Large intestine (tissue), 3 donors: ENCODE data around the gene POU3F3. TPM values are rescaled to one million over a fixed set of nuclear protein-coding genes. Genes with fewer than 3 reads are reported as not detected.

Experiments
- DNase-seq, 2 donors: peaks; one replicate each; pipeline versions ENCODE4 v3.0.0 to v3.0.0-alpha.2; 2013
- H3K27ac ChIP-seq: one replicate; pipeline ENCODE4 v1.5.1; 2013; ENCODE audit warnings: low read length
- H3K27me3 ChIP-seq: 2 replicates; pipeline ENCODE4 v1.6.1; 2013; ENCODE audit warnings: low read length; ENCODE audit not compliant: control insufficient read depth, insufficient read depth
- H3K36me3 ChIP-seq: 2 replicates; pipeline ENCODE4 v1.6.1; 2013; ENCODE audit warnings: low read length; ENCODE audit not compliant: control insufficient read depth, insufficient read depth
- H3K4me1 ChIP-seq: one replicate; pipeline ENCODE4 v1.6.1; 2013; ENCODE audit warnings: low read length; ENCODE audit not compliant: control insufficient read depth, insufficient read depth
- H3K4me3 ChIP-seq: one replicate; pipeline ENCODE4 v1.5.1; 2013; ENCODE audit warnings: low read length
- H3K9me3 ChIP-seq: one replicate; pipeline ENCODE4 v1.6.1; 2013; ENCODE audit warnings: mild to moderate bottlenecking, low read depth, low read length, moderate library complexity; ENCODE audit not compliant: control insufficient read depth
- WGBS: methylation state at CpG from one replicate; pipeline ENCODE4 v1.1.5; 2013; ENCODE audit warnings: low lambda C conversion rate; ENCODE audit not compliant: insufficient coverage; 5-methylcytosine and 5-hydroxymethylcytosine counted together
- polyA plus RNA-seq: library from polyadenylated mRNA; unstranded; fragments of 120-200 nt; gene quantifications from one replicate; pipeline ENCODE4 v1.2.1, GENCODE V29; 2013

Gene POU3F3
- polyA plus RNA-seq, 1 donor, result not detected

GRCh38 chr2:104834431-104835153 is 19.3 kb upstream of the POU3F3 start:
- Histone ChIP-seq H3K4me3 (no peak overlapping the region), H3K9me3 (no peaks in the 10 kb centered on the region), H3K27ac (no peak overlapping the region), H3K27me3 (peaks cover 17% of the 10 kb centered on the region), H3K4me1 (no peaks in the 10 kb centered on the region), H3K36me3 (no peaks in the 10 kb centered on the region)
- WGBS, result no CpG with 5 or more reads among the region's 17 CpGs
- DNase-seq, result no peak

GRCh38 chr2:104836265-104836664 is 17.6 kb upstream of the POU3F3 start:
- Histone ChIP-seq H3K36me3 (no peaks in the 10 kb centered on the region), H3K4me1 (no peaks in the 10 kb centered on the region), H3K27ac (no peak overlapping the region), H3K4me3 (no peak overlapping the region), H3K9me3 (no peaks in the 10 kb centered on the region), H3K27me3 (peaks cover 20% of the 10 kb centered on the region)
- no peak for DNase-seq
- WGBS, result no CpG with 5 or more reads among the region's 3 CpGs

GRCh38 chr2:104836841-104837240 is 17.1 kb upstream of the POU3F3 start:
- no peaks in the 10 kb centered on the region for H3K9me3 ChIP-seq
- no peak for DNase-seq
- H3K27ac ChIP-seq, result no peak overlapping the region
- no peaks in the 10 kb centered on the region for H3K4me1 ChIP-seq
- H3K4me3 ChIP-seq, result no peak overlapping the region
- H3K36me3 ChIP-seq, result no peaks in the 10 kb centered on the region
- H3K27me3 ChIP-seq, result peaks cover 23% of the 10 kb centered on the region
- 100% methylated on average over 1 of the region's 1 CpG for WGBS

GRCh38 chr2:104840156-104840555 is 13.8 kb upstream of the POU3F3 start:
- Histone ChIP-seq H3K27ac (no peak overlapping the region), H3K27me3 (peaks cover 52% of the 10 kb centered on the region)
- WGBS, result 88% methylated on average over 1 of the region's 1 CpG

GRCh38 chr2:104840893-104841585 is 12.9 kb upstream of the POU3F3 start:
- no peak overlapping the region for H3K4me3 ChIP-seq
- no peak overlapping the region for H3K27ac ChIP-seq
- no peak for DNase-seq
- H3K36me3 ChIP-seq, result no peaks in the 10 kb centered on the region
- peaks cover 8% of the 10 kb centered on the region for H3K9me3 ChIP-seq
- WGBS, result 100% methylated on average over 1 of the region's 2 CpGs
- H3K4me1 ChIP-seq, result no peaks in the 10 kb centered on the region
- peaks cover 57% of the 10 kb centered on the region for H3K27me3 ChIP-seq

More at GRCh38 chr2:104840156-104840555, 13.8 kb upstream of the POU3F3 start:
- Histone ChIP-seq H3K36me3 (no peaks in the 10 kb centered on the region), H3K9me3 (peaks cover 8% of the 10 kb centered on the region), H3K4me3 (no peak overlapping the region), H3K4me1 (no peaks in the 10 kb centered on the region)
- DNase-seq, result no peak

DNA sequence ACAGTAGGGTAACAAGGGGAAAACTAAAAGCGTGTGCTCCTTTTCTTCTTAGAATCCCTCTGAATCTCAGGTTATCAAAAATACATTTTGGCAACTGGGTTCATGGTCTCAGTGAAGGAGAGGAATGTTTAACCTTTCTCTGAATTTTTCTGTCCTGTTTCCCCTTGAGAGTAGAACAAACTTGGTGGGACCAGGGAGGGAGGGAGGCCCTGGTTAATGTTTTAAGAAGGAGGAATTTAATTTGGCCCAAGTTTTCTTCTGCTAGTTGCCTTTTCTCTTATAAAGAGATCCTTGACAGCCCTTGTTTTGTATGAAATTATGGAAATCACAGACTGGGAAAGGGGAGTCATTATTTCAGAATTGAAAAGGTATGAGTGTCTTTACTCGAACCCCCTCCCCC is 12.2 kb upstream of the POU3F3 start:
- no peak for DNase-seq
- no peaks in the 10 kb centered on the region for H3K4me1 ChIP-seq
- H3K4me3 ChIP-seq, result no peak overlapping the region
- H3K27me3 ChIP-seq, result peaks cover 59% of the 10 kb centered on the region
- H3K36me3 ChIP-seq, result no peaks in the 10 kb centered on the region
- peaks cover 8% of the 10 kb centered on the region for H3K9me3 ChIP-seq
- no CpG with 5 or more reads among the region's 2 CpGs for WGBS
- no peak overlapping the region for H3K27ac ChIP-seq

GRCh38 chr2:104844807-104845551 is 8.9 kb upstream of the POU3F3 start:
- H3K27ac ChIP-seq, result no peak overlapping the region
- DNase-seq, result no peak
- no peaks in the 10 kb centered on the region for H3K4me1 ChIP-seq
- peaks cover 88% of the 10 kb centered on the region for H3K27me3 ChIP-seq
- H3K4me3 ChIP-seq, result no peak overlapping the region
- H3K36me3 ChIP-seq, result no peaks in the 10 kb centered on the region
- 4% methylated on average over 4 of the region's 56 CpGs for WGBS
- H3K9me3 ChIP-seq, result peaks cover 8% of the 10 kb centered on the region

- H3K9me3 ChIP-seq, result peaks cover 8% of the 10 kb centered on the region
- no peak overlapping the region for H3K27ac ChIP-seq
- H3K4me1 ChIP-seq, result no peaks in the 10 kb centered on the region
- peaks cover 93% of the 10 kb centered on the region for H3K27me3 ChIP-seq
- DNase-seq, result no peak
- no peak overlapping the region for H3K4me3 ChIP-seq
- H3K36me3 ChIP-seq, result no peaks in the 10 kb centered on the region
- no CpG with 5 or more reads among the region's 13 CpGs for WGBS
Measured at GRCh38 chr2:104845552-104845931, 8.4 kb upstream of the POU3F3 start.

GRCh38 chr2:104845946-104846785 is 7.7 kb upstream of the POU3F3 start:
- Histone ChIP-seq H3K4me3 (no peak overlapping the region), H3K27ac (no peak overlapping the region), H3K9me3 (peaks cover 8% of the 10 kb centered on the region), H3K27me3 (peaks cover 97% of the 10 kb centered on the region), H3K36me3 (no peaks in the 10 kb centered on the region), H3K4me1 (no peaks in the 10 kb centered on the region)
- no peak for DNase-seq
- WGBS, result no CpG with 5 or more reads among the region's 16 CpGs
